K562 (cell line): ENCODE measurements around the gene ARHGAP30. TPM values are rescaled to one million over a fixed set of nuclear protein-coding genes. Genes with fewer than 3 reads are reported as not detected.
A peak's percentile ranks its signal among the peaks of the same experiment; 100 is the strongest.

Source experiments
- ARID1B ChIP-seq: fragments of 450-650 bp; IDR thresholded peaks from 2 replicates; pipeline ENCODE4 v1.6.1; 2016; ENCODE audit warnings: antibody characterized with exemption, mild to moderate bottlenecking, inconsistent platforms
- CREB3L1 ChIP-seq: fragments of 450-650 bp; IDR thresholded peaks from 2 replicates; pipeline ENCODE4 v1.6.1; 2014; ENCODE audit warnings: low read depth, mild to moderate bottlenecking, moderate library complexity, borderline replicate concordance
- HDAC1 ChIP-seq, 2 experiments: fragments of 450-650 bp; IDR thresholded peaks; 2 replicates each; pipeline ENCODE4 v1.6.1; 2016 to 2017; ENCODE audit warnings: inconsistent platforms in 1 of 2, mild to moderate bottlenecking in 1 of 2, moderate library complexity in 1 of 2
- IRF1 ChIP-seq: sonication (generic); formaldehyde crosslinking; IDR thresholded peaks from 2 replicates; pipeline ENCODE4 v1.8.0; 2022; ENCODE audit warnings: missing genetic modification reagents, mild to moderate bottlenecking, borderline replicate concordance
- NKRF ChIP-seq: fragments of 450-650 bp; IDR thresholded peaks from 2 replicates; pipeline ENCODE4 v1.6.1; 2016; ENCODE audit warnings: borderline replicate concordance
- SIN3A ChIP-seq, 2 experiments: fragments of 150-350 bp in 1 of 2; IDR thresholded peaks; 2 replicates each; pipeline ENCODE4 v1.6.1; 2011 to 2016; ENCODE audit warnings: borderline replicate concordance in 2 of 2, low read depth in 2 of 2, low read length in 2 of 2, mild to moderate bottlenecking in 2 of 2, moderate library complexity in 2 of 2; ENCODE audit not compliant: control insufficient read depth in 1 of 2
- SIRT6 ChIP-seq: IDR thresholded peaks from one replicate; pipeline ENCODE4 v1.6.1; 2012; ENCODE audit warnings: low read depth, mild to moderate bottlenecking, control low read depth, inconsistent platforms, low read length, moderate library complexity
- SP2 ChIP-seq: IDR thresholded peaks from 2 replicates; pipeline ENCODE4 v1.6.1; 2011; ENCODE audit warnings: mild to moderate bottlenecking, low read depth, low read length, moderate library complexity; ENCODE audit not compliant: poor library complexity, severe bottlenecking; ENCODE audit errors: extremely low read depth
- TFAM ChIP-seq: fragments of 250-450 bp; sonication (Bioruptor Pico); conservative IDR thresholded peaks from 2 replicates; pipeline ENCODE4 v1.5.0; 2021; ENCODE audit warnings: mild to moderate bottlenecking, moderate library complexity
- ZNF644 ChIP-seq: fragments of 200-800 bp; sonication (Bioruptor generic); IDR thresholded peaks from 2 replicates; pipeline ENCODE4 v1.6.1; 2016; ENCODE audit warnings: low read depth, missing genetic modification characterization, missing compliant biosample characterization
- polyA plus RNA-seq, 8 experiments: library from polyadenylated mRNA; depleted of rRNA in 4 of 8; stranded (reverse) in 5 of 8; unstranded in 3 of 8; fragments of >200 nt; fragmentation: Nextera tagmentation in 2 of 8; fragmentation: Illumina TruSeq in 1 of 8; extraction: Ambion mirVana in 2 of 8; extraction: Trizol in 1 of 8; gene quantifications; 2 replicates each; pipeline versions ENCODE4 v1.2.1 to v1.2.3, GENCODE V29; 2011 to 2014; ENCODE audit warnings: inconsistent platforms in 1 of 8, missing spikeins in 1 of 8
- total RNA-seq, 7 experiments: library from RNA; depleted of rRNA in 6 of 7; stranded (reverse); fragments of >200 nt in 6 of 7; fragmentation: Illumina TruSeq in 2 of 7; extraction: Trizol in 2 of 7; gene quantifications; 2 replicates each; pipeline versions ENCODE4 v1.2.1 to v1.2.3, GENCODE V29; 2011 to 2021; ENCODE audit warnings: low replicate concordance in 1 of 7

The ARHGAP30 gene
- total and polyA plus RNA-seq, 9 of the 15 experiments (the other 6 are each of a cell fraction or from before 2014, with no cell fraction given): 0.01 to 0.73 (median 0.12) TPM

GRCh38 chr1:161117759-161118581, 48.3 kb upstream of the ARHGAP30 start, which contains the start of the genes NIT1 and PFDN2 (continued):
- TF ChIP-seq IRF1 (CRISPR knock-in tag): no peak
- TF ChIP-seq CREB3L1: peak; percentile 58; the same call in 1 of the 2 replicates
- 0 out of 2 replicates have a peak, but pooled peaks have one; percentile 25 for TF ChIP-seq ARID1B
- TF ChIP-seq TFAM (CRISPR knock-in tag): no peak
- TF ChIP-seq SIRT6: no peak
- peak in 1 of 2 experiments; percentile 95; a peak in 2 of 4 replicates for TF ChIP-seq HDAC1 (IDR thresholded peaks at IDR 0.05)
- peak; percentile 89 to 97; a peak in 2 of 4 replicates for TF ChIP-seq SIN3A (IDR thresholded peaks at IDR 0.05; ENCODE audit: borderline replicate concordance in 2 of 2, control insufficient read depth in 1 of 2, low read depth in 2 of 2, low read length in 2 of 2)
- peak; percentile 98 for TF ChIP-seq NKRF
- TF ChIP-seq ZNF644: no peak
- TF ChIP-seq SP2: no peak
